ENCODE results near the gene EFNA5.
A peak's percentile ranks its signal among the peaks of the same experiment; 100 is the strongest.
"Not testable (repeated sequence)": the region's sequence is repeated elsewhere in the genome, so short reads cannot be mapped to it uniquely, and the experiment has no call there.

Gene EFNA5

GRCh38 chr5:107444300-107444699, 226.4 kb downstream of the EFNA5 start:
- FAIRE-seq: no peak
- no peak for DNase-seq (ENCODE audit: insufficient read length, low spot score)

GRCh38 chr5:107443897-107444296, 226.8 kb downstream of the EFNA5 start:
- FAIRE-seq: no peak

GRCh38 chr5:107442452-107442851, 228.3 kb downstream of the EFNA5 start:
- FAIRE-seq (no peak), DNase-seq (ENCODE audit: insufficient read length, low spot score) (no peak)

More at GRCh38 chr5:107443897-107444296, 226.8 kb downstream of the EFNA5 start:
- DNase-seq (ENCODE audit: insufficient read length, low spot score): no peak

- DNase-seq (ENCODE audit: insufficient read length, low spot score): no peak
- no peak for FAIRE-seq
These were observed 230.9 kb downstream of the EFNA5 start for GRCh38 chr5:107439832-107440231.

GRCh38 chr5:107437986-107438510, 232.7 kb downstream of the EFNA5 start:
- FAIRE-seq: no peak
- DNase-seq (ENCODE audit: insufficient read length, low spot score): no peak

GRCh38 chr5:107437154-107437553, 233.6 kb downstream of the EFNA5 start:
- FAIRE-seq (no peak), DNase-seq (ENCODE audit: insufficient read length, low spot score) (no peak)

GRCh38 chr5:107436201-107436600, 234.5 kb downstream of the EFNA5 start:
- no peak for FAIRE-seq
- no peak for DNase-seq (ENCODE audit: insufficient read length, low spot score)

- DNase-seq (ENCODE audit: insufficient read length, low spot score): no peak
- no peak for FAIRE-seq
These were observed 235.7 kb downstream of the EFNA5 start for GRCh38 chr5:107435061-107435460.

GRCh38 chr5:107433646-107434045, 237.1 kb downstream of the EFNA5 start:
- DNase-seq (ENCODE audit: insufficient read length, low spot score); FAIRE-seq: not testable (repeated sequence)

GRCh38 chr5:107431998-107432397, 238.7 kb downstream of the EFNA5 start:
- DNase-seq (ENCODE audit: insufficient read length, low spot score) (no peak), FAIRE-seq (peak; percentile 47)

- FAIRE-seq: no peak
- no peak for DNase-seq (ENCODE audit: insufficient read length, low spot score)
These were observed 239.2 kb downstream of the EFNA5 start for GRCh38 chr5:107431536-107431935.

- DNase-seq (ENCODE audit: insufficient read length, low spot score): no peak
These were observed 240.6 kb downstream of the EFNA5 start for GRCh38 chr5:107430071-107430625.

GRCh38 chr5:107428303-107428813, 242.4 kb downstream of the EFNA5 start:
- peak; percentile 85 for FAIRE-seq

More at GRCh38 chr5:107430071-107430625, 240.6 kb downstream of the EFNA5 start:
- FAIRE-seq: no peak

GRCh38 chr5:107426872-107427271, 243.9 kb downstream of the EFNA5 start:
- FAIRE-seq (no peak), DNase-seq (ENCODE audit: insufficient read length, low spot score) (no peak)

More at GRCh38 chr5:107428303-107428813, 242.4 kb downstream of the EFNA5 start:
- DNase-seq (ENCODE audit: insufficient read length, low spot score): no peak

GRCh38 chr5:107426209-107426608, 244.5 kb downstream of the EFNA5 start:
- DNase-seq (ENCODE audit: insufficient read length, low spot score): no peak
- no peak for FAIRE-seq

- FAIRE-seq: no peak
These were observed 245.2 kb downstream of the EFNA5 start for GRCh38 chr5:107425541-107426031.

GRCh38 chr5:107424491-107424890, 246.2 kb downstream of the EFNA5 start:
- DNase-seq (ENCODE audit: insufficient read length, low spot score) (no peak), FAIRE-seq (no peak)

More at GRCh38 chr5:107425541-107426031, 245.2 kb downstream of the EFNA5 start:
- DNase-seq (ENCODE audit: insufficient read length, low spot score): no peak

- FAIRE-seq (no peak), DNase-seq (ENCODE audit: insufficient read length, low spot score) (no peak)
These were observed 248.2 kb downstream of the EFNA5 start for GRCh38 chr5:107422494-107422893.

- DNase-seq (ENCODE audit: insufficient read length, low spot score) (no peak), FAIRE-seq (peak; percentile 53)
These were observed 251.2 kb downstream of the EFNA5 start for GRCh38 chr5:107419498-107419897.

- DNase-seq (ENCODE audit: insufficient read length, low spot score): no peak
- no peak for FAIRE-seq
These were observed 251.8 kb downstream of the EFNA5 start for GRCh38 chr5:107418902-107419301.

GRCh38 chr5:107418071-107418470, 252.7 kb downstream of the EFNA5 start:
- DNase-seq (ENCODE audit: insufficient read length, low spot score) (no peak), FAIRE-seq (no peak)

- FAIRE-seq (peak; percentile 60), DNase-seq (ENCODE audit: insufficient read length, low spot score) (no peak)
These were observed 255.0 kb downstream of the EFNA5 start for GRCh38 chr5:107415762-107416161.

Measured in GM19239 (cell line).